IPS DF 6.9 (cell line): Measurements from ENCODE around the gene OTUD6A.

ENCODE experiments used
- DNase-seq: peaks from one replicate; pipeline ENCODE4 v3.0.0-alpha.2; 2013; ENCODE audit warnings: low read depth, low spot score
- H3K27ac ChIP-seq: one replicate; pipeline ENCODE4 v1.5.1; 2013; ENCODE audit warnings: low read length, control low read depth
- H3K27me3 ChIP-seq: 2 replicates; pipeline ENCODE4 v1.6.1; 2013; ENCODE audit warnings: mild to moderate bottlenecking, low read length; ENCODE audit not compliant: control insufficient read depth, insufficient read depth
- H3K36me3 ChIP-seq: 2 replicates; pipeline ENCODE4 v1.6.1; 2013; ENCODE audit warnings: low read length; ENCODE audit not compliant: control insufficient read depth, insufficient read depth
- H3K4me1 ChIP-seq: 2 replicates; pipeline ENCODE4 v1.6.1; 2013; ENCODE audit warnings: low read length; ENCODE audit not compliant: control insufficient read depth, insufficient read depth
- H3K4me3 ChIP-seq: 2 replicates; pipeline ENCODE4 v1.5.1; 2013; ENCODE audit warnings: mild to moderate bottlenecking, low read length
- H3K9me3 ChIP-seq: 2 replicates; pipeline ENCODE4 v1.6.1; 2013; ENCODE audit warnings: low read length, inconsistent platforms; ENCODE audit not compliant: control insufficient read depth, insufficient read depth
- WGBS: extraction: QIAGEN DNeasy Blood & Tissue Kit; methylation state at CpG from one replicate; pipeline ENCODE4 v1.1.7; 2013; ENCODE audit warnings: mixed read lengths, missing lambda C conversion rate; ENCODE audit not compliant: insufficient read length, insufficient coverage; 5-methylcytosine and 5-hydroxymethylcytosine counted together

The OTUD6A gene

DNA sequence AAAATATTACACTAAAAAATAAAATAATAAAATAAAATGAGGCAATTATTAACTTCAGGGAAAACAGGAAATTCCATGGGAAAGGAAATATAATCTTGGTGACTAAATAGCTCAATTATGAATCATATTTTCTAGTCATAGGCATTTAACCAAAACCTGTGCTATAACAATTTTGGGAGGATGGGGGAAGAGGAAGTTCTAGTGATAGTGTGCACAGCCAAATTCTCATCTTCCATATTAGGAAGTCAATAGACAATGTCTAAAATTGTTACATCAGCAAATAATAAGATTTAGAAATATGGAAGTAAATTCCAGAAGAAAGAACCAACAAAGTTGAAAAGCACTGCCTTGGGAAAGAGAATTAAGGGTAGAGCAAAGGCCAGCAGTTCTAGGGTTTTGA lies 15.3 kb upstream of the OTUD6A start:
- H3K27ac ChIP-seq, result no peak overlapping the region
- DNase-seq, result no peak

DNA sequence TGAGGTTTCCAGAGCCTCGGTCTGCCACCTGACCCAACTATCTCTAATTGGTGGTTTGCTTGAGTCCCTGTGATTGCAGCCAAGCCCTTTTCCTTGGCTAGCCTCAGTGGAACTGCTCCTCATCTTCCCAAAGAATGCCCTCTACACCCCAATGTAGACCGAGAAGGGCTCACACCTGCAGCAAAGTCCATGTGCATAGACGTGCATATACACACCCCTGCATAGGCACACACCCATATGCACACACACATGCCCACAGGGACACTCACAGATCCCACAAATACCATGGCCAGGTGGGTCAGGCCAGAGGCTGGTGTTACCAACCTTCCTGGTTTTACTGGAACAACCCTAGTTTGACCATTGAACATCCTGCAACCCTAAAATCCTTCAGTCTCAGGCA lies 12.9 kb upstream of the OTUD6A start:
- no peaks in the 10 kb centered on the region for H3K36me3 ChIP-seq
- no peak overlapping the region for H3K27ac ChIP-seq
- no peak overlapping the region for H3K4me3 ChIP-seq
- no peaks in the 10 kb centered on the region for H3K9me3 ChIP-seq
- WGBS, result no CpG with 5 or more reads among the region's 3 CpGs
- H3K4me1 ChIP-seq, result no peaks in the 10 kb centered on the region
- no peaks in the 10 kb centered on the region for H3K27me3 ChIP-seq
- DNase-seq, result no peak

More for the DNA sequence above, 15.3 kb upstream of the OTUD6A start:
- Histone ChIP-seq H3K4me1 (no peaks in the 10 kb centered on the region), H3K4me3 (no peak overlapping the region), H3K27me3 (no peaks in the 10 kb centered on the region), H3K36me3 (no peaks in the 10 kb centered on the region), H3K9me3 (no peaks in the 10 kb centered on the region)

DNA sequence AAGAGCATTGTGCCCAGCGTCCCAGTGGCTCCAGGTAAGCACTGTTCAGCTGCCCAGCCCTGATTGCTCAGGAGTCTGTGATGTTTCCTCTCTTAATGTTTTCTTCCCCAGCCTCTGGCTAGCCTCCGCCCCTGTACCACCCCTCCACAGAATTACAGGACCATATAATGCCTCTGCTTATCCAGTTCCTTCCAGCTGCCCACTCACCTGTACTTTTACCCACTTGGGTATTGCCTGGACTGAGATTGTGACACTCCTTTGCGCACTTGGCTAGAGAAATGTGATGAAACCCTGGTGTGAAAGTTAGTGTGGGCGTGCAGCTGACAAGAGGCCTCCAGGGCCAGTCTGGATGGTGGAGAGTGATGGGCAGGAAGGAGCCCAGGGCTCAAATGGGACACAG lies 12.3 kb upstream of the OTUD6A start, which contains the start of gene AWAT2:
AWAT2 (minus strand) TSS at position 14 of the 400 bp plus-strand sequence; CDS start at position 8, 6 bp downstream.
- no CpG with 5 or more reads among the region's 4 CpGs for WGBS
- no peaks in the 10 kb centered on the region for H3K27me3 ChIP-seq

DNA sequence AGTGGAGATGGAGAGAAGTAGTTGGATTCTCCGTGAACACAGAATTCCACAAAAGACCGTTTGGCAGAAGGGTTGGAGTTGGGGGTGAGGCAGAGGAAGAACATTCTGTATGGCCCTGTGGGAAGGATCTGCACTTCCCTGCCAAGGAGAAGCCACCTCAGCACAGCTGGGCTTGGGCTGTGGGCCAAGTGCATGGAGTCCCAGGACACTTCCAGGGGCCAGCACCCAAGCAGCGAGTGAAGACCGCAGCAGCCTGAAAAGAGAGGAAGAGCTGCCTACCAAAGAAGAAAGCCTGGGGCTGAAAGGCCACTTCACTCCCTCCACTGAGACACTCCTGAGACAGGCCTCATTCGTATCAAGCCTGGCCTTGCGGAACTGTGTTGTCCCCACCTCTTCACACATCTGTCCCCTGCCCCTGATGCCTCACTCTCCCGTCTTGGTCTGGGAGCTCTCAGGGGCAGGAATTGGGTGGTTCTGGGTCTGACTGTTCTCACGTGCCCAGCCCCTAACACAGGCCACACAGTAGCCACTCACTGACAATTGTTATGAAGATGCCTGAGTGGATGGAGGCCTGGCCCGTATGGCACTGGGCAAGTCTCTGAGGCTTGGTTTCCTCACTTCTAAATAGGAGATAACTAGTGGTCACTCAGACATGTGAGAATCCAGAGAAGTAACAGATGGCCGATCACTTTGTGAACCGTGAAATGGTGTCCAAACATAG lies 9.2 kb upstream of the OTUD6A start:
- H3K27me3 ChIP-seq, result no peaks in the 10 kb centered on the region
- no CpG with 5 or more reads among the region's 11 CpGs for whole genome bisulfite sequencing
- DNase-seq, result no peak
- H3K4me3 ChIP-seq, result no peak overlapping the region
- no peaks in the 10 kb centered on the region for H3K9me3 ChIP-seq
- no peaks in the 10 kb centered on the region for H3K36me3 ChIP-seq
- H3K27ac ChIP-seq, result no peak overlapping the region
- H3K4me1 ChIP-seq, result no peaks in the 10 kb centered on the region

More for the DNA sequence above, 12.3 kb upstream of the OTUD6A start, which contains the start of gene AWAT2:
- H3K4me1 ChIP-seq, result no peaks in the 10 kb centered on the region
- H3K9me3 ChIP-seq, result no peaks in the 10 kb centered on the region
- DNase-seq, result no peak
- H3K4me3 ChIP-seq, result no peak within 1 kb of the TSS
- H3K27ac ChIP-seq, result no peak within 1 kb of the TSS
- H3K36me3 ChIP-seq, result no peaks in the 10 kb centered on the region

DNA sequence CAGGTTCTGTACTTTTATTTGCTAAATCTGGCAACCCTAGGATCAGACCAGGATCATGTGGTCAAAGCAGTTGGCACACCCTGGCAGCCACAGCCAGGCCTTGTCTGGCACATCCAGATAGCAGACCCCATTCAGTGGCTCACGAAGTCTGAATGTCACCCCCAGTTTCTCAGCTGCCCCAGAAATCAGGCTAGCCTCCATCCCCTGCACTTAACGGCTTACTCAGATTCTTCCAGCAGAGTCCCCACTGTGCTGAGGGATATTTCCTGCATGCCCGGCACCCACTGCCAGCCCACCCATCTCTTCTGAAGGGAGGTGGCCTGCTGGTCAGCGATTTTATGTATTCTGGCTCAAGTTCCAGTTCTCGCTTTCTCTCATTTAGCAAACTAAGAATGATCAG lies 7.9 kb upstream of the OTUD6A start:
- H3K27ac ChIP-seq, result no peak overlapping the region
- no peaks in the 10 kb centered on the region for H3K4me1 ChIP-seq
- WGBS, result no CpG with 5 or more reads among the region's 5 CpGs
- no peaks in the 10 kb centered on the region for H3K9me3 ChIP-seq
- H3K27me3 ChIP-seq, result no peaks in the 10 kb centered on the region
- no peak overlapping the region for H3K4me3 ChIP-seq
- H3K36me3 ChIP-seq, result no peaks in the 10 kb centered on the region
- DNase-seq, result no peak

DNA sequence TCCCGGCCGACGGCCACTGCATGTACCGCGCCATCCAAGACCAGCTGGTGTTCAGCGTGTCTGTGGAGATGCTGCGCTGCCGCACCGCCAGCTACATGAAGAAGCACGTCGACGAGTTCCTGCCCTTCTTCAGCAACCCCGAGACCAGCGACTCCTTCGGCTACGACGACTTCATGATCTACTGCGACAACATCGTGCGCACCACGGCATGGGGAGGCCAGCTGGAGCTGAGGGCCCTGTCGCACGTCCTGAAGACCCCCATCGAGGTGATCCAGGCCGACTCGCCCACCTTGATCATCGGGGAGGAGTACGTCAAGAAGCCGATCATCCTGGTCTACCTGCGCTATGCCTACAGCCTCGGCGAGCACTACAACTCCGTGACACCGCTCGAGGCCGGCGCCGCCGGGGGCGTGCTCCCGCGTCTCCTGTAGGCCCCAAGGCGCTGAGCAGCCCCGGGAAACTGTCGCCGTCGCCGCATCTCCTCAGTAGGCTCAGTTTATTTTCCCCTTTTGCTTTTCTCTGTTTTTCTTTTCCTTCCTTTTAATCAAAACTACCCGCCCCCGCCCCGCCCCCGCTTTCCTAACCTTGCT lies 799 bp downstream of the OTUD6A start:
- no peaks in the 10 kb centered on the region for H3K9me3 ChIP-seq
- H3K36me3 ChIP-seq, result no peaks in the 10 kb centered on the region
- H3K4me3 ChIP-seq, result no peak overlapping the region
- no peaks in the 10 kb centered on the region for H3K27me3 ChIP-seq
- no peaks in the 10 kb centered on the region for H3K4me1 ChIP-seq
- no peak for DNase-seq
- no peak overlapping the region for H3K27ac ChIP-seq
- no CpG with 5 or more reads among the region's 52 CpGs for WGBS

DNA sequence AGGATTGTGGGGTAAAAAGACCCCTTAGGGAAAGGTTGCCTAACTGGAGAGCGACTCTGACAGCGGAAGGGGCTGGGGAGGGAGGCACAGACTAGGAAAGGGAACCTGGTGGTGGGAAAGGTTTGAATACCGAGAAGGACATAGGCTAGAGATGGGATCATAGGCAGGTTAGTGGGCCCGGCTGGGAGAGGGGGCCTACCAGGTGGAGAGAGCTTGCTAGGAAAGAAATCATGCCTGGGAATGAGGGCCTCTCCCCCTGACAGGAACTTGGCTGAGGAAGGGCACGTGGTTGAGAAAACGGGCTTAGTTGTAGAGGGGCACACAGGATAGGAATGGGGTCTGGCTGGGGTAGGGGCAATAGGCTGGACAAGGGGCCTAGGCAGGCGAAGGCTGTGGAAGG lies 4.4 kb downstream of the OTUD6A start:
- Histone ChIP-seq H3K4me3 (no peak overlapping the region), H3K4me1 (no peaks in the 10 kb centered on the region), H3K27ac (no peak overlapping the region), H3K36me3 (no peaks in the 10 kb centered on the region), H3K27me3 (no peaks in the 10 kb centered on the region), H3K9me3 (no peaks in the 10 kb centered on the region)
- WGBS, result no CpG with 5 or more reads among the region's 7 CpGs
- DNase-seq, result no peak

DNA sequence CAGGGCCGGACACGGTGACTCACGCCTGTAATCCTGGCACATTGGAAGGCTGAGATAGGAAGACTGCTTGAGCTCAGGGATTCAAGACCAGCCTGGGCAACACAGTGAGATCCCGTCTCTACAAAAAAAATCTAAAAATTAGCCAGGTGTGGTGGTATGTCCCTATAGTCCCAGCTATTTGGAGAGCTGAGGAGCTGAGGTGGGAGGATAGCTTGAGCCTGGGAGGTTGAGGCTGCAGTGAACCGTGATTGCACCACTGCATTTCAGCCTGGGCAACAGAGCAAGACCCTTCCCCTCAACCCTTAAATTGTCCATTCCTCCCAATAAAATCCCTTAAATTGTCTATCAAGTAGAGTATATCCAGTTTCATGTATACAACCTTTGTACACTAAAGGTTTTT lies 17.0 kb downstream of the OTUD6A start:
- Histone ChIP-seq H3K27me3 (no peaks in the 10 kb centered on the region), H3K27ac (no peak overlapping the region), H3K9me3 (no peaks in the 10 kb centered on the region), H3K36me3 (no peaks in the 10 kb centered on the region), H3K4me1 (no peaks in the 10 kb centered on the region), H3K4me3 (no peak overlapping the region)
- no peak for DNase-seq
- WGBS, result no CpG with 5 or more reads among the region's 5 CpGs

DNA sequence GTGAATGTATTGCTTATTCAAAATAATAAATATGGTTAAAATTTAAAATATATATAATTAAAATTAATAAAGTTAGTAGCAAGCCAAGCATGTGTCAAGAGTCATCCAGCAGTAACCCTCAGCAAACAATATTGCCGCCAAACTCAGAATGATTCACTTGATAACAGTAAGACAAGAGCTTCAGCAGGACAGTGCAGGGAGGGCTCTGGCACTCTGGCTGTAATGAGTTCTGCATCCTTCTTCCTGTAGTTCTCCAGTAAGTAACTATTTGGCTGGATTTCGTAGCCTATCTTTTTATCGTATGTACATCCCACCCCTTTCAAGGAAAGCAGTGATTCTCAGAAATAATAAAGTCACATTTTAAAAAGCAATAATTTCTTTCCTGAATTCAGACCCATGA lies 17.6 kb downstream of the OTUD6A start:
- no peak overlapping the region for H3K27ac ChIP-seq
- no peaks in the 10 kb centered on the region for H3K36me3 ChIP-seq
- H3K27me3 ChIP-seq, result no peaks in the 10 kb centered on the region
- WGBS, result no CpG with 5 or more reads among the region's 3 CpGs
- no peak for DNase-seq
- H3K4me1 ChIP-seq, result no peaks in the 10 kb centered on the region
- no peaks in the 10 kb centered on the region for H3K9me3 ChIP-seq
- no peak overlapping the region for H3K4me3 ChIP-seq

DNA sequence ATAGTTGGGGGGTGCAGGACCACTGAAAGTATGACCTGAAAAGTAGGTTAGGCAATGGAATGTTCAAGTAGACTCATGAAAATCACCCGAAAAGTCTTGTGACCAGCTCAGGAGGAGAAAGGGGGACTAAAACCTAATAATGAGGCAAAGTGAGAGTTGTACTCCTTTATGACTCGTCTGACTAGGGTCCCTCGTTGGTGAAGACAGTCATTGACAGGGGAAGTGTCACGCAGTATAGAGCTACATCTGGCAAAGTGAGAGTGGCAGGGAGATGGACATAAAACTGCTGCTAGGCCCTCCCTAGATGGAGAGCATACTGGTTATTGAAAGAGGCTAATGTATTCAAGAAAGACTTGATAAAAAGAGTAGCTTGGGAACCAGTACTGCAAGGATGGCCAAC lies 20.5 kb downstream of the OTUD6A start:
- DNase-seq, result no peak
- no peak overlapping the region for H3K27ac ChIP-seq
- H3K4me3 ChIP-seq, result no peak overlapping the region
- no peaks in the 10 kb centered on the region for H3K9me3 ChIP-seq
- no peaks in the 10 kb centered on the region for H3K36me3 ChIP-seq
- WGBS, result no CpG with 5 or more reads among the region's 4 CpGs
- H3K27me3 ChIP-seq, result no peaks in the 10 kb centered on the region
- no peaks in the 10 kb centered on the region for H3K4me1 ChIP-seq
